ENCODE measurements around the gene ITPR1.

The ITPR1 gene

DNA sequence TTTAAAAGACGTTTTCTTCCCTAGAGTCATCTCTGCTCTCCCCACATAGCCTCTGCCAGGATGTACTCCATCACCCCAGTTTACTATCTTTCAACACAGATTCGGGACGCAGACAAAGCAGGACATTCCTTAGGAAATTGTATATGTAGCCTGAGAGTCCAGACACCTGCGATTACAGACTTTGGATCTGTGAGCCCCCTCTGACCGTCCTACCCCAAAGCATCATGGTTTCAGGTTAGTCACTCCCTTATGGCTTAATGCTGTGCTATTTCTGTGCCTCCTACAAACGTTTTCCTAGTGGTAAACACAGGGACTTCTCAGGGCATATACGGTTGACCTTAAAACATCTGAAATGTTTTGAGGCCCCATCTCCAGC lies 252.1 kb downstream of the ITPR1 start:
- in situ Hi-C loops (cut with HindIII; ENCODE audit: low sequenced_read_pairs): no loop called here
- no peak for DNase-seq (ENCODE audit: low read depth)
- no peak for TF ChIP-seq CTCF (IDR thresholded peaks at IDR 0.05; ENCODE audit: low read depth, low read length, missing control alignments)
- no peak overlapping the region for H3K4me3 ChIP-seq (ENCODE audit: low read depth, low read length)

DNA sequence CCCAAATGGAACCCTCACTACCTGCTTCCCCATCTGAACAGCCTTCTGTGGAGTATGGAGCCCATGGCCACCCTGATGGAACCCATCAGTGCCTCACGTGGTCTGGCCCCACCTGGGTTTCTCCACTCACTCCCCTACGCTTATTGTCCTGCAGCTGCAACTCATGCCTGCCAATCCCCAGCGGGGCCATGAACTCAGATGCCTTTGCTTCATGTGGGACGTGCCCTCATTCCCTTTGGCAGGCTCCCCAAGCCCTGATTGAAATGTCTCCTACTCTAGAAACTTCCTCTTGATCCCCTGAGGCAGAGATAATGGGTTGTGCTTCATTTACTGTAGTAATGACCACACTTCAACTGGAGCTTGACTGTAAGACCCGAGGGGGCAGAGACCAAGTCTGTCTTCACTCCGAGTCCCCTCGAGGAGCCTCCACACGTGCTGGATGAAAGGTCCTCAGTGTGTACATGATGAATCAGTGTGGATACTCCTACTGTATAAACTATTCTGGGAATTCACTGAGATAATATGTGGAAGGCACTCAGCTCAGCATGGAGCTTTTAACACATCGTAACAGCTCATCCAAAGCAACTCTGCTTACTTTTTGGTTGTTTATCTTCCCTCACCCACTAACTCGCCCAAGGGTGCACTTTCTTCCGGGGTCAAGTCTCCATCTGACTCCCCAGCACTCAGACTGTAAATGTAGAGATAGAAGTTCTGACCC lies 253.3 kb downstream of the ITPR1 start:
- TF ChIP-seq CTCF (IDR thresholded peaks at IDR 0.05; ENCODE audit: low read depth, low read length, missing control alignments): no peak
- DNase-seq (ENCODE audit: low read depth): no peak
- no peak overlapping the region for H3K4me3 ChIP-seq (ENCODE audit: low read depth, low read length)
- in situ Hi-C loops (cut with HindIII; ENCODE audit: low sequenced_read_pairs): no loop called here

GRCh38 chr3:4748127-4748526 lies 255.0 kb downstream of the ITPR1 start:
- in situ Hi-C loops (cut with HindIII; ENCODE audit: low sequenced_read_pairs): no loop called here

DNA sequence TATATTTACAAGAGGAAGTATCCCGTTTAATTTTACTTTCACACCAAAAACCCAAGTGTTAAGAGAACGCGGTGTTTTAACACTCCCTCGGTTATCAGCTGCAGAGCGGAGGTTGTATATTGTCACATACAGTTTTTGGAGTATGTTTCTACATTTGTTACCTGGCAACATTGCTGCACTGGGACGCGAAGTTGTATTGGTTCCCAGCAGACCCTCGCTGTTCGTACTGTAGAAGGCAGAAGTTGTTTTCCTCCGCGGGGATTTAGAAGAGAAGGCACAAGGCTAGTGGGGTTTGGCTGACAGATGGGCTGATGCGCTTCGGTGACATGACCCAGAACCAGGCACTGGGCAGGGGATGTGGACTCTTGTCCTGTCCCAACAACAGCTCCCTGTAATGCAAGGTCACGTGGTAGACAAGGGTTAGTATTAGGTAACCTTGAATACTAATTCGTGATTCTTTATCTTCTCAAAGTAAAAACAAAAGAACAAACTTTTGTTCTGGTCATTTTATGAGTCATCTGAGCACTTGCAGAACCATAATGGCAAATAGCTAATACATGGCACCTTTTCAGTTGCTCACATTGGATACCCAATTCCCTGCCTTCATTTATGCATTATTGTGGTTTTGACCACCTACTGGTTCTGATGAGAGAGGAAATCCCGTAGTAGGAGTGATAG lies 255.7 kb downstream of the ITPR1 start:
- in situ Hi-C loops (cut with HindIII; ENCODE audit: low sequenced_read_pairs): no loop called here
- no peak overlapping the region for H3K4me3 ChIP-seq (ENCODE audit: low read depth, low read length)
- TF ChIP-seq CTCF (IDR thresholded peaks at IDR 0.05; ENCODE audit: low read depth, low read length, missing control alignments): no peak
- no peak for DNase-seq (ENCODE audit: low read depth)

More at GRCh38 chr3:4748127-4748526, 255.0 kb downstream of the ITPR1 start:
- TF ChIP-seq CTCF (IDR thresholded peaks at IDR 0.05; ENCODE audit: low read depth, low read length, missing control alignments): no peak
- DNase-seq (ENCODE audit: low read depth): no peak
- H3K4me3 ChIP-seq (ENCODE audit: low read depth, low read length): no peak overlapping the region

- H3K4me3 ChIP-seq (ENCODE audit: low read depth, low read length): no peak overlapping the region
- no peak for DNase-seq (ENCODE audit: low read depth)
- TF ChIP-seq CTCF (IDR thresholded peaks at IDR 0.05; ENCODE audit: low read depth, low read length, missing control alignments): no peak
- in situ Hi-C loops (cut with HindIII; ENCODE audit: low sequenced_read_pairs): no loop called here
Observed at GRCh38 chr3:4749567-4750002, 256.4 kb downstream of the ITPR1 start.

DNA sequence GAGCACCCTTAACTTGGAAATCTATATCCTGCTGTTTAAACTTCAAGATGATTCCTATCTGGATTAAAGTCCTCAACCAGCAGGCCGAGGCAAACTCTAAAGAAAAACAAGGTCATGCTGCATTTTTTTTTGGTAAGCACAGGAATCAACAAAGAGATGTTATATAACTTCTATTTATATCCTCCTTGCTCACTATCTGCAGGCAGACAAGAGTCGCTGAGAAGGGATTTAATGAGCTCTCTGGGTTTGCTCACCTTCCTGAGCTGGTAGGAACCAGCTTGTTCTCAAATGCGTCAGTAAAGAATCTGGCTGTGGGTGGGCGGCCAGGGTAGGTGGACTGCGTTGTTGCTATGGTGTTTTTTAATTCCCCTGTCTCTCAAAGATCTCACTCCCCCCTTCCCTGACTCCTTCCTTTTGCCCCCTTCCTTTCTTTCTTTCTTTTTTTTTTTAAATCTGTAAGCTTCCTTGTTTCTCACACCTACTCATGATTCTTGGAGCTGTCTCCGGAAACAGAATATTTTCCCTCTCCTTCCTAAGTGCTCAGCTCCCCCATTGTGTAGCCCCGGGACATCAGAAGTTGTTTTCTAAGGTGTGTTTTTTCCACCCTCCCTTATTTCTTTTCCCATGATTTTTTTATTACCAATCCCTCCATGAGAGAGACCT lies 257.3 kb downstream of the ITPR1 start:
- TF ChIP-seq CTCF (IDR thresholded peaks at IDR 0.05; ENCODE audit: low read depth, low read length, missing control alignments): no peak
- no peak for DNase-seq (ENCODE audit: low read depth)
- in situ Hi-C loops (cut with HindIII; ENCODE audit: low sequenced_read_pairs): no loop called here
- H3K4me3 ChIP-seq (ENCODE audit: low read depth, low read length): no peak overlapping the region

Measured in astrocyte of the cerebellum (primary cell).